NCI-H2196 treated with DMSO at 0.1 percent for 48 hours (cell line): Measurements from ENCODE around the gene GATA1.
"Not testable (repeated sequence)": the region's sequence is repeated elsewhere in the genome, so short reads cannot be mapped to it uniquely, and the experiment has no call there.

Experiments
- DNase-seq: peaks from one replicate; lab custom pipeline; 2025; ENCODE audit not compliant: unreplicated experiment; lab: John Stamatoyannopoulos, UW

The GATA1 gene

DNA sequence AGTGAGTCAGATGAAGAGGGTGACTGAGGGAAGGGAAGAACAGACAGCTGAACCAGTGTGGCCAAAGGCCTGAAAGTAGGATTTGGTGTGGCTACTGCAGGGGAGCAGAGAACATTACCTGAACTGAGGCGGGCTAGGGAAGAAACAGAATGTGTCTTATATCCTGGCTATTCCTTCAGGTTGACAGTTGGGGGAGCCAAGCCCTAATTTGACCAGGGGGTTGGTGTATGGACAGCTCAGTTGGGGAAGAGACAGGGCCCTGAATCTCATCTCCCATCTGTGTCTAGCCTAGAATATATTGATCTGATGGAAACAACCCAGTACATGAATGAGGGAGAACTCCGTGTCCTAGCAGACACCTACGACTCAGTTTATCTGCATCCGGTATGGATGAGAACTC is 19.7 kb downstream of the GATA1 start:
- DNase-seq, result no peak

DNA sequence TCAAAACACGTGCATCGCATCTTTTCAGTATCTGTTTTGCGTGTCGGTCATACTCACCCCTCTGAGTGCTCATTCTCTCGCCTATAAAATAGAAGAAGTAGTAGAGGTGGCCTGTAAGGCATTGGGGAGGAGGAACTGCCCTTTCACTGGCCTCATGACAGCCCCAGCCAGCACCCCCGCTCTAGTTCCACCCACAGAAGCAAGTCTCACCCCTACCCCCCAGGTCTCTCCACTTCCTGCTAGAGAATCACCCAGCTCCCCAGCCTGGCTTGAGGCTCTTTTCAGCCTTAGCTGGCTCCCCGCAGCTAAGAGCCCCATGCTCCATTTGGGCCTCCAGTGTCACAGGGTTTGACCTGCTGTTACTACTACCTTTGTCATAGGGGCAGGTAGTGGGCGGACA is 27.3 kb downstream of the GATA1 start:
- DNase-seq, result no peak

DNA sequence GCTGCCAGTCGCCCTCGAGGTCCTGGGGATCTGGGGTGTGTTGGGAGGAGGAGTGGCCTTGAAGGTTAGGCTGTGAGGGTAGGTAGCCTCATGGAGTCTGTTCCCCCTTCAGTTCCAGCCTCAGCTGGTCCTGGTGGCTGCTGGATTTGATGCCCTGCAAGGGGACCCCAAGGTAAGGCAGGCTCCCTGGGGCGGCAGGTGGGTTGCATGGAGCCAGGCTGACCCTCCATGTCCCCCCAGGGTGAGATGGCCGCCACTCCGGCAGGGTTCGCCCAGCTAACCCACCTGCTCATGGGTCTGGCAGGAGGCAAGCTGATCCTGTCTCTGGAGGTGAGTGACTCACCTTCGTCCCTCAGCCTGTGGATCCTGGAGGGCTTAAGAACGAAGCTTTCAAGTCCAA is 28.3 kb downstream of the GATA1 start:
- no peak for DNase-seq

DNA sequence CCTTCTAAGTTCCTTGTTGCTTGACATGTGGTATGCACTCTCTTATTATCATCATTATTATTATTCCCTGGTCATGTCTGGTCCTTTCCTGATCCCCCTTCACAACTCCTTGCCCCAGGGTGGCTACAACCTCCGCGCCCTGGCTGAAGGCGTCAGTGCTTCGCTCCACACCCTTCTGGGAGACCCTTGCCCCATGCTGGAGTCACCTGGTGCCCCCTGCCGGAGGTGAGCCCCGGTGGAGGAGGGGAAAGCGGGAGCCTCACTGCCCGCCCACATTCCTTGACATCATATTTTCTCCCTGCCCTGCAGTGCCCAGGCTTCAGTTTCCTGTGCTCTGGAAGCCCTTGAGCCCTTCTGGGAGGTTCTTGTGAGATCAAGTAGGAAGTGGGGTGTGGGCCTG is 28.9 kb downstream of the GATA1 start:
- DNase-seq, result no peak

DNA sequence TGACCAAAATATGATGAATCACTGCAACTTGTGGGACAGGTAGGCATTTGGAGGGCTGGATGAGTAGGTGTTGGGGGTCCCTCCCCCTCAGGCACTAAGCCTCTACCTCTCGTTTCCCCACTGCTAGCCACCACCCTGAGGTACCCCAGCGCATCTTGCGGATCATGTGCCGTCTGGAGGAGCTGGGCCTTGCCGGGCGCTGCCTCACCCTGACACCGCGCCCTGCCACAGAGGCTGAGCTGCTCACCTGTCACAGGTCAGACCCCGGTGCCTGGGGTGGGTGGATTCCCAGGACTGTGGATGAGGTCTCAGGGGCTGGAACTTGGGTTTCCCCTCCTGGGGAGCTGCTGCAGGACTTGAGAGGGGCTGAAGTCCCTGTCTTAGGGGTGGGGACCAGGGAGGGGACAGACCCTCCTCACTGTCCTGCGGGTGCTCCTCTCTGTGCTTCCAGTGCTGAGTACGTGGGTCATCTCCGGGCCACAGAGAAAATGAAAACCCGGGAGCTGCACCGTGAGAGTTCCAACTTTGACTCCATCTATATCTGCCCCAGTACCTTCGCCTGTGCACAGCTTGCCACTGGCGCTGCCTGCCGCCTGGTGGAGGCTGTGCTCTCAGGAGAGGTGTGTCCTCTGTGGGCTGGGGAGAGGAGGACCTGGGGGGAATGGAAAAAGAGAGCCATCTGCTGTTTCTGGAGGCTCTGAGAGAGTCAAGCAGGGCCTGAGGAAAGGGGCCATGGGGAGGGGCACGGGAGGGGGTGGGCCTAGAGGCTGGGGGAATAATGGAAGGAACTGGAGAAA is 29.8 kb downstream of the GATA1 start:
- DNase-seq, result no peak

DNA sequence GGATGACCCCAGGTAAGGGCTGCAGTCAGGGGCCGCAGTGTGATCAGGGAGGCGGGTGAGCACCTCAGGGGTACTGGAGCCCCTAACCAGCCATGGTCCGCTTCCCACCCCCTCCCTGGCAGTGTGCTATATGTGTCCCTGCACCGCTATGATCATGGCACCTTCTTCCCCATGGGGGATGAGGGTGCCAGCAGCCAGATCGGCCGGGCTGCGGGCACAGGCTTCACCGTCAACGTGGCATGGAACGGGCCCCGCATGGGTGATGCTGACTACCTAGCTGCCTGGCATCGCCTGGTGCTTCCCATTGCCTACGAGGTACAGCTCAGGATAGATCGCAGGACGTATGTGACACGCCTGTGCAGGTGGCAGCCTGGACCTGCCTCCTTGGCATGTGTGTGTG is 31.7 kb downstream of the GATA1 start:
- DNase-seq, result no peak

DNA sequence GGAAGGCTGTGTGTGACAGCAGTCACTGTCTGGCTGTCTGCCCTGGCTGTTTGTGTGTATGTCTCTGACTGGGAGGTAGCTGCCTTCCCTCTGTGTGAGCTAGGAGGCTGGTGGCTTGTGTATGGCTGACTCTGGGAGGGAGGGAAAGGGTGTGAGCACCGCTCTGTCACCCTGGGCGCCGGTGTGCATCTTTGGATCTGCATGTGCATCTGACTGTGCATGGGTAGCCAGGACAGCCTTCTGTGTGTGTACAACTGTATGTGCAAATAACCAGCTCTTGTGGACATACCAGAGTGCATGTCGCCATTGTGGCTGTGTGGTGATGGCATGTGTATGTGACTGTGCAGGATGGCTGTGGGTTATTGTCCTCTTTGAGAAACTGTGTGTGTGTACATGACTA is 32.5 kb downstream of the GATA1 start:
- no peak for DNase-seq

DNA sequence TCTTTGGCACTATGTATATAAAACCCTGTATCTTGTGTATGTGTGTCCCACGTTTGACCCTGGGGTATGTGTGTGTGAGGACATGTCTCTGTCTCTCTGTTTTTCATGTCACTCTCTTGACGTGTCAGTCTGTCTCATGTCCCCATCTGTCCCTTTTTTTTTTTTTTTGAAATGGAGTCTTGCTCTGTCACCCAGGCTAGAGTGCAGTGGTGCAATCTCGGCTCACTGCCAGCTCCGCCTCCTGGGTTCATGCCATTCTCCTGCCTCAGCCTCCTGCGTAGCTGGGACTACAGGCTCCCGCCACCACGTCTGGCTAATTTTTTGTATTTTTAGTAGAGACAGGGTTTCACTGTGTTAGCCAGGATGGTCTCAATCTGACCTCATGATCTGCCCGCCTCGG is 33.0 kb downstream of the GATA1 start:
- not testable (repeated sequence) for DNase-seq

DNA sequence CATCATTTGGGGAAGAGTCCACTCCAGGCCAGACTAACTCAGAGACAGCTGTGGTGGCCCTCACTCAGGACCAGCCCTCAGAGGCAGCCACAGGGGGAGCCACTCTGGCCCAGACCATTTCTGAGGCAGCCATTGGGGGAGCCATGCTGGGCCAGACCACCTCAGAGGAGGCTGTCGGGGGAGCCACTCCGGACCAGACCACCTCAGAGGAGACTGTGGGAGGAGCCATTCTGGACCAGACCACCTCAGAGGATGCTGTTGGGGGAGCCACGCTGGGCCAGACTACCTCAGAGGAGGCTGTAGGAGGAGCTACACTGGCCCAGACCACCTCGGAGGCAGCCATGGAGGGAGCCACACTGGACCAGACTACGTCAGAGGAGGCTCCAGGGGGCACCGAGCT is 36.7 kb downstream of the GATA1 start:
- no peak for DNase-seq

DNA sequence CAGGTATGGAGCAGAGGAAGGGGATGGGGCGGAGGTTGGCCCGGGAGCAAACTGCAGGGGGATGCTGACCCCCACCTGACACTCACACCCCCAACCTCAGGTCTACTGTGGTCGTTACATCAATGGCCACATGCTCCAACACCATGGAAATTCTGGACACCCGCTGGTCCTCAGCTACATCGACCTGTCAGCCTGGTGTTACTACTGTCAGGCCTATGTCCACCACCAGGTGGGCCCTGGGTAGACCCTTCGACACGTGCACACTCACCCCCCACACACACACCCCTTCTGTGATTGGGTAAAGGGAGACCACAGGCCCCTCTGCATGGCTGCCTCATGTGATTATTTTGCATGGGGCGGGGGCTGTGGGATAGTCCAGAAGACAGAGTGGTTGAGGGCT is 37.7 kb downstream of the GATA1 start:
- no peak for DNase-seq

DNA sequence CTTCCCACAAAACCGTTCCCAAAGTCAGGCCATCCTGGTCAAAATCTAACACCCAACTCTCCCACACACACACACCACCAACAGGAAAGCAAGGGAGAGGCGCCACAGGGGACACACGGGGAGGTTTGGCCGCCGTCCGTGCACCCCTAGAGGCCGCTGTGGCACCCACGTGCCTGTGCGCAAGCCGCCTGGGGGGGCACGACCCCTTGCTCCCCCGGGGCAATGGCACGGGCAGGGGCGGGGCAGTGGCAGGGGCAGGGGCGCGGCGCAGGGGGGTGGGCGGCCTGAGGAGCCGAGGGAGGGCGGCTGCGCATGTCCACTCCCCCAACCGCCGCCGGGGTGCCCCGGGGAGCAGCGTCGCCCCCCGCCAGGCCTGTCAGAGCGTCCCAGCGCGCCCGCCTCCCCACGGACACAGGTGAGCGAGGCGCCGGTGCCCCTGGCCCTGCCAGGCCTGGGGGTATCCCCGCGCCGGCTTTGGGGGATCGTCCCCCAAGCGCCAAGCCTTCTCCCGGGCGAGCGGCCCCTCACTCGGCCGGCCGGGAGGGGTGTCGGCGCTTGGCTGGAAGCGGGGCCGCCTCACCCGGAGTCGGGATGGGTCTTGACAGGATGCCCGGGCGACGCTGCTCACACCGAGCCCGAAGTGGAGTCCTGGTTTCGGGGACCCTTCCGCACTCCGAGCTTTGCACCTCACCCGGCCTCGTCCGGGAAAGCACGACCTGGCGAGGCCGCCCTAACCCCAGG is 39.9 kb downstream of the GATA1 start, which contains the start of gene ERAS:
Gene ERAS, plus strand, starts transcription at position 379 of the 741 bp plus-strand sequence. CDS start 2,611 bp downstream, outside the sequence.
- DNase-seq, result no peak

DNA sequence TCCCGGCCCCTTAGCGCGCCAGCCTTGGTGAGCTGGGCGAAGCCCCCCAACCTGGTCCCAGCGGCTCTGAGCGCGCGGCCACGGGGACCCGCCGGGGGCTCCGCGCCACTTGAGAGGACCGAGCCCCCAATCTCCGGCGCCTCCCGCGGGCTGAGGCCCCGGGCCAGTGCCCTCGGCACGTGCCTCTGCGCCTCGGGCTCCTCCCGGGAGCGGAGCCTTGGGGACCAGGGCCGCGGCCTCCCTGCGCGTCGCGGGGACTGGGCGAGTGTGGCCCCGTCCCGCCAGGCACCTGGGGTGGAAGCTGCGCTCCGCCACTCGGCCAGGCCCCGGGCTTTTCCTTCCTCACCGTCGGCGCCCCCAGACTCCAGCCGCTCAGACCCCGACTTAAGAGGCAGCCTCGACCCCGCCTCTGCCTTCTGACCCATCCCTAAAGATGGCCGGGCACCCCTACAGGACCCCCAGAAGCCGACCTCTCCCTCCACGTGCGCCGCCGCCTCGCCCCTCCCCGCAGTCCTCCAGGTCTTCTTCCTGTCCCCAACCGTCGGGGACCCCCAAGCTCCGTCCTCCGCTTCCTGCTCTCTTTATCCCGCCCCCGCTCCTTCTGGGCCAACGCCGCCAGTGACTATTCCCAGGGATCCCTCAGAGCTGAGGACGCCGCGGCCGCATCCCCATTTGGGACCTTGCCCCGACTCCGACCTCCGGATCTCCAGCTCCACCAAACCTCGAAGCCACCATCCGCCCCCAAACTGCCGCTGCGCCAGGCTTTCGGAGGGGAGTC is 40.7 kb downstream of the GATA1 start:
- DNase-seq, result no peak

DNA sequence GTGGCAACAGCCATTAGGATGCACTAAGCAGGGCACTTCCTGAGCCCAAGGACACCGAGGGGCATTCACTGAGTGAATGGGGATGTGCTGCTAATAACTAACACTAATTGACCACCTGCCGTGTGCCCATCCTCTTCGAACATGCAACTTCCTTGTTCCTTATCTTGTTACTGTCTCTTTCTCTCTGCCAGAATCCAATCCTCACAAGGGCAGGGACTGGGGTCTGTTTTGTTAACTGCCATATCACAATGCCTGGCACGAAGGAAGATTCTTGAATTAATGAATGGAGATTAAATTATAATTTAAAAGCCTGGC is 41.2 kb downstream of the GATA1 start:
- DNase-seq, result no peak

DNA sequence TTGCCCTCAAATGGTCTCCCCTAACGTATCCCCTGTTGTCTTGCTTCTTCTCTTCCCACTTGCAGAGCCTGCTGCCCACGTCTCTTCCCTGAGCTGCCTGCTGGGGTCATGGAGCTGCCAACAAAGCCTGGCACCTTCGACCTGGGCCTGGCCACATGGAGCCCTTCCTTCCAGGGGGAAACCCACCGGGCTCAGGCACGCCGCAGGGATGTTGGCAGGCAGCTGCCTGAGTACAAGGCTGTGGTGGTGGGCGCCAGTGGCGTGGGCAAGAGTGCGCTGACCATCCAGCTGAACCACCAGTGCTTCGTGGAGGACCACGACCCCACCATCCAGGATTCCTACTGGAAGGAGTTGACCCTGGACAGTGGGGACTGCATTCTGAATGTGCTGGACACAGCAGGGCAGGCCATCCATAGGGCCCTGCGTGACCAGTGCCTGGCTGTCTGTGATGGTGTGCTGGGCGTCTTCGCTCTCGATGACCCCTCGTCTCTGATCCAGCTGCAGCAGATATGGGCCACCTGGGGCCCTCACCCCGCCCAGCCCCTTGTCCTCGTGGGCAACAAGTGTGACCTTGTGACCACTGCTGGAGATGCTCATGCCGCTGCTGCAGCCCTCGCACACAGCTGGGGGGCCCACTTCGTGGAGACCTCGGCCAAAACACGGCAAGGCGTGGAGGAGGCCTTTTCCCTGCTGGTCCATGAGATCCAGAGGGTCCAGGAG is 42.8 kb downstream of the GATA1 start:
- no peak for DNase-seq

DNA sequence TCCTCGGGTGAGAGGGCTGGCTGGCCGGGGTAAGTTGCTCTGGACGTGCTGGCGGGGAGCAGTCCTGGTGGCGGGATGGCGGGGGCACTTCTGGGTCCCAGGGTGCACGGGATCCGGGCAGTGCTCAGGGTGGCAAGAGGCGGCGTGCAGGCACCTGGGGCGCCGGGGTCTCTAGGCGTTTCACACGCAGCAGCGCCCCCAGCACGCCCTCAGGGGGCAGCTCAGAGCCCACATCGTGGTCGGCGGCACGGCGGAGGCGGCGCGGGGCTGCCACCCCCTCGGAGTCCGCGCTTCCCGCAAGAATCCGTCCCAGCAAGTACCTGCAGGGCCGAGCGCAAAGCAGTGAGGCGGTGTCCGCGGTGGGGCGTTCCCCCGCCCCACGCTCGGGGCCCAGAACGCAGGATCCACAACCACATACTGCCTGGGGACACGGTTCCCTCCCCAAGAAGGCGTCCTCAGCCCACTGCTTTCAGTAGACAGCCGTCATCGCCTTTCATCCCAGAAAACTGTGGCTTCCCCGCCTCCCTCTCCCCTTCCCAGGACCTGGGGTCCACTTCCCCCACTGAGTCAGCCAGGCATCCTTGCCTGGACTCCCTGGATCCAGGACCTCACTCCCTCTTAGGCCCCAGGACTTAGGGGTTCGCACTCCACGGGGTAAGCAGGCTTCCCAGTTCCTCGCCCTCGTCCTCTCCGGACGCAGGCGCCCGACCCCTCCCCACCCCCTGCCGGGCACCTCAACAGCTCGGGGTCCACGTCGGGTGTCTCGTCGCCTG is 44.9 kb downstream of the GATA1 start:
- DNase-seq, result no peak

DNA sequence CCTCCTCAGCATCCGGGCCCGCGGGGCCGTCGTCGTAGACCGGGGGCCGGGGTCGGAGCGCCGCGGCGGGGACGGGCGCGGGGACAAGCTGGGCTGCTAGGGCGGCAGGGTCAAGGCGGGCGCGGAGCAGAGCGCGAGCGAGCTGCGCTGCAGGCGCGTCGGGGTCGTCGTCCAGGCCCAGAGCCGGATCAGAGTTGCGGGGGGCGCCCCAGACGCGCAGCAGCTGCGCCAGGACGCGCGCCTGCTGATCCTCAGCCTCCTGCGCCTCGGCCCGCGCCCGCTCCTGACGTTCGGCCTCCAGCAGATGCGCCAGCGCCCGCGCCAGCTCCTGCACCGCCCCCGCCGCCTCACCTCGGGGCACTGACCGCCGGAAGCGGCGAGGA is 45.5 kb downstream of the GATA1 start:
- DNase-seq, result no peak

DNA sequence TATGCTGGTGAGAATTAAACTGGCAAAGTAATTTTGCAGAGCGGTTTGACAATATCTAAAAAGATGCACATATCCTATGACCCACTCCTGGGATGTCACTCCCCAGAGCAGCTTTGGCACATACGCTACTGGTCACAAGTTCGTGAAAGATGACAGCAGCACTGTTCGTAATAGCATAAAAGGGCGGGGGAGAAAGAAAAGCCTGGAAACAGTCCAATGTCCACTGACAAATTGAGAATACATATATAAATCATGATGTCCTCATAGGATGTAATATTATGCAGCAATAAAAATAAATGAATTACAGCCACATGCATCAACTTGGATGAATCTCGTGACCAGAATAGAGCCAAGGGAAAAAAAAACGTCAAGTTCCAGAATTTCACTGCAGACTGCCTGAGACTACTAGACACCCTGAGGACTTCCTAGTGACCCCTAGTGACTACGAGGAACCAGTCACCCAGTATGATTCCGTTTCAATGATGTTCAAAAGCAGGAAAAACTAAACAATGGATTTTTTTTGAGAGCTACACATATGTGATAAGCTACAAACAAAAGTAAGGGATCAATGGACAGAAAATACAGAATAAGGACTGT is 47.2 kb downstream of the GATA1 start:
- no peak for DNase-seq

DNA sequence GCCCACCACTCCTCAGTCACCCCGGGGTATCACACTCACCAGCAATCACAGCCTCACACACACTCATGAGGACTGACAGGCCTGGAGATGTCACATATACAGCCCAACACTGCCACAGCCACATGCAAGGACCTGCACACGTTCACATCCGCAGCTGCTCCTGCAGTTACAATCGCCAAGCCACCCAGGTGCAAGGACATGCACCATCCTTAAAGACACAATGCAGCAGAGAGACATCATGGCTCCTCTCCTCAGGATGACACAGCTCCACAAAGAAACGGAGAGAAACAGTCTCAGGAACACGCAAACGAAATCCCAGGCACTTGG is 48.0 kb downstream of the GATA1 start:
- DNase-seq, result no peak

DNA sequence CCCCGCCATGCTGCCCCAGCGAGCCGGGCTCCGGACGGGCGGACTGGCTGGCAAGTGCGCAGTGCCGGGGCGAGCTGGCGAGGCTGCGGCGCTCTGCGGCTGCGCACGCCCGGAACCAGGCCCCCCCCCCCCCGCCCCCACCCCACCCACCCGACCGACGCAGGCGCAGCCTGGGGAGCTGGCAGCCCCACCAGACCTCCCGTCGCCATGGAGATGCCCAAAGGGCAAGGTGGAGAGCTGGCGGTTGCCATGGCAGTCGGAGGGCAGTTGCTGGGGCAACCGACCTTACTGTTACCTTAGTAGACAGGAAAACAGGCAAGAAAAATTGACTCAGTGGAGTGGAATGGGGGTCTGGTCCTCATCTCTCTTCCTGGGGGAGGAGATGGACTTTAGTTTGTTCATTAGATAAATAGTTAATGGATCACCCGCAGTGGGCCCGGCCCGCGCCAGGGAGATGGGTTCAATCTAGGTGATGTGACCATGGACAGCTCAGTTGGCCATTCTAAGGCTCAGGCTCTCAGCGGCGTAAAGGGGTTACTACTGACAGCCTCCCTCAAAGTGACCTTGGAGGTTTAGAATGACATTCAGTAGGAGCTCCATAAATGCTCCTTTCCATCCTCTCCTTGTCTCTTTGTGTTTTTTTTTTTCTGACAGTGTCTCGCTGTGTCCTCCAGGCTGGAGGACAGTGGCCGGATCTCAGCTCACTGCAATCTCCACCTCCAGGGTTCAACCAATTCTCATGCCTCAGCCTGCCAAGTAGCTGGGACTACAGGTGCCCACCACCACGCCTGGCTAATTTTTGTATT is 49.3 kb downstream of the GATA1 start, which contains the start of gene PCSK1N:
Gene PCSK1N, minus strand, starts transcription at position 87 of the 806 bp plus-strand sequence. Its CDS starts 78 bp downstream, at position 9.
- peak; percentile 66 for DNase-seq
